ENCODE measurements around the gene IRF9. TPM values are rescaled to one million over a fixed set of nuclear protein-coding genes. Genes with fewer than 3 reads are reported as not detected.

The IRF9 gene
- total and polyA plus RNA-seq, 2 of the 13 experiments (the other 11 are each of a cell fraction or from before 2014, with no cell fraction given), result 14.9 to 49.7 TPM

DNA sequence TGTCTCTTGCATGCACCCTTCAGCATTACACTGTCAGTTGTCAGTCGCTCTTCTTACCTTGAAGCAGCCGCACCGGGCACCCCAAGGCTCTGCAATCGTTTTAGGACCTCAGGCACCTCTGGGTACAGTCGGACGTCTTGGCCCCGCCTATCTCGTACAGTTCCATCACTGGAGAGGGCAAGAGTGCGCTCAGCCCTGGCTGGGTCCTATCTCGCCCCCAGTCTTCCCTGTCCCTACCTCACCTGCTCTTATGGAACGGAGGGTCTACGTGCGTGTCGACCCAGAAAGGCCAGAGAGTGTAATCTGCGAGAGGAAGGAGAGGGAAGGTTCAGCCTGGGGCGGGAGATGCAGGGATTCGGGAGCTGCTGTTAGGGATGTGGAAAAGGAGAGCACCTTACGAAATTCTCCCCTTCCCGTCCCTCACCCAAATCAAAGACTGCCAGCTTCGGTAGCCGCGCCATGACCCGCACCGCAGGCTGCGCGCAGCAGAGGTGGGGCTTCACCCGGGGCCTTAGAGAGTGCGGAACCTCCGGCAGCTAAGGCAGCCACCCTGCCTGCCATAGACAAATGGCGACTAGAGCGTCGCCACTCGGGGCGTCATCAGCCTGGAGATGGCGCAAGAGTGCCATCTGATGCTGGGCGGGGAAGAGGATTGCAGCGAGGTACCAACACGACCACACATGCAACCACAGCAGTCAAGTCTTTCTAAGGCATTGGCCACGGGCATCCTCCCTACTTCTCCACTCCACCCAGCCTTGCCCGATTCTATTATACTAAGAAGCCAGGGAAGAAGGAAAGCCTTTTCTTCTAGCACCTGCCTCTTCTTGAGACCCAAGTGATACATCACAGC lies 54.7 kb downstream of the IRF9 start, which contains the start of gene MDP1 (continued):
- TF ChIP-seq, protein P1, sequence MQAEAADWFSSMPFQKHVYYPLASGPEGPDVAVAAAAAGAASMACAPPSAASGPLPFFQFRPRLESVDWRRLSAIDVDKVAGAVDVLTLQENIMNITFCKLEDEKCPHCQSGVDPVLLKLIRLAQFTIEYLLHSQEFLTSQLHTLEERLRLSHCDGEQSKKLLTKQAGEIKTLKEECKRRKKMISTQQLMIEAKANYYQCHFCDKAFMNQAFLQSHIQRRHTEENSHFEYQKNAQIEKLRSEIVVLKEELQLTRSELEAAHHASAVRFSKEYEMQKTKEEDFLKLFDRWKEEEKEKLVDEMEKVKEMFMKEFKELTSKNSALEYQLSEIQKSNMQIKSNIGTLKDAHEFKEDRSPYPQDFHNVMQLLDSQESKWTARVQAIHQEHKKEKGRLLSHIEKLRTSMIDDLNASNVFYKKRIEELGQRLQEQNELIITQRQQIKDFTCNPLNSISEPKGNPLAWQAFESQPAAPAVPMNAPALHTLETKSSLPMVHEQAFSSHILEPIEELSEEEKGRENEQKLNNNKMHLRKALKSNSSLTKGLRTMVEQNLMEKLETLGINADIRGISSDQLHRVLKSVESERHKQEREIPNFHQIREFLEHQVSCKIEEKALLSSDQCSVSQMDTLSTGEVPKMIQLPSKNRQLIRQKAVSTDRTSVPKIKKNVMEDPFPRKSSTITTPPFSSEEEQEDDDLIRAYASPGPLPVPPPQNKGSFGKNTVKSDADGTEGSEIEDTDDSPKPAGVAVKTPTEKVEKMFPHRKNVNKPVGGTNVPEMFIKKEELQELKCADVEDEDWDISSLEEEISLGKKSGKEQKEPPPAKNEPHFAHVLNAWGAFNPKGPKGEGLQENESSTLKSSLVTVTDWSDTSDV (CRISPR knock-in tag; IDR thresholded peaks at IDR 0.05), result peak; percentile 96
- peak; percentile 98 for TF ChIP-seq RFXAP (CRISPR knock-in tag; IDR thresholded peaks at IDR 0.05; ENCODE audit: borderline replicate concordance)
- TF ChIP-seq ZNF232 (CRISPR knock-in tag; IDR thresholded peaks at IDR 0.05; ENCODE audit: borderline replicate concordance), result peak; percentile 95; the same call in 1 of the 2 replicates
- TF ChIP-seq KLF6 (CRISPR knock-in tag; IDR thresholded peaks at IDR 0.05), result peak; percentile 98
- TF ChIP-seq, protein P2, sequence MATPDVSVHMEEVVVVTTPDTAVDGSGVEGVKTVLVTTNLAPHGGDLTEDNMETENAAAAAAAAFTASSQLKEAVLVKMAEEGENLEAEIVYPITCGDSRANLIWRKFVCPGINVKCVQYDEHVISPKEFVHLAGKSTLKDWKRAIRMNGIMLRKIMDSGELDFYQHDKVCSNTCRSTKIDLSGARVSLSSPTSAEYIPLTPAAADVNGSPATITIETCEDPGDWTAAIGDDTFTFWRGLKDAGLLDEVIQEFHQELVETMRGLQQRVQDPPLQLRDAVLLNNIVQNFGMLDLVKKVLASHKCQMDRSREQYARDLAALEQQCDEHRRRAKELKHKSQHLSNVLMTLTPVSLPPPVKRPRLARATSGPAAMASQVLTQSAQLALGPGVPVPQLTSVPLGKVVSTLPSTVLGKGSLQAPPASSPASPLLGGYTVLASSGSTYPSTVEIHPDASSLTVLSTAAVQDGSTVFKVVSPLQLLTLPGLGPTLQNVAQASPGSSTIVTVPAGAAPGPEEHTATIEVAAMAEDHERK (CRISPR knock-in tag; IDR thresholded peaks at IDR 0.05; ENCODE audit: low read depth), result 0 out of 2 replicates have a peak, but pooled peaks have one; percentile 10
- TF ChIP-seq, protein P3, sequence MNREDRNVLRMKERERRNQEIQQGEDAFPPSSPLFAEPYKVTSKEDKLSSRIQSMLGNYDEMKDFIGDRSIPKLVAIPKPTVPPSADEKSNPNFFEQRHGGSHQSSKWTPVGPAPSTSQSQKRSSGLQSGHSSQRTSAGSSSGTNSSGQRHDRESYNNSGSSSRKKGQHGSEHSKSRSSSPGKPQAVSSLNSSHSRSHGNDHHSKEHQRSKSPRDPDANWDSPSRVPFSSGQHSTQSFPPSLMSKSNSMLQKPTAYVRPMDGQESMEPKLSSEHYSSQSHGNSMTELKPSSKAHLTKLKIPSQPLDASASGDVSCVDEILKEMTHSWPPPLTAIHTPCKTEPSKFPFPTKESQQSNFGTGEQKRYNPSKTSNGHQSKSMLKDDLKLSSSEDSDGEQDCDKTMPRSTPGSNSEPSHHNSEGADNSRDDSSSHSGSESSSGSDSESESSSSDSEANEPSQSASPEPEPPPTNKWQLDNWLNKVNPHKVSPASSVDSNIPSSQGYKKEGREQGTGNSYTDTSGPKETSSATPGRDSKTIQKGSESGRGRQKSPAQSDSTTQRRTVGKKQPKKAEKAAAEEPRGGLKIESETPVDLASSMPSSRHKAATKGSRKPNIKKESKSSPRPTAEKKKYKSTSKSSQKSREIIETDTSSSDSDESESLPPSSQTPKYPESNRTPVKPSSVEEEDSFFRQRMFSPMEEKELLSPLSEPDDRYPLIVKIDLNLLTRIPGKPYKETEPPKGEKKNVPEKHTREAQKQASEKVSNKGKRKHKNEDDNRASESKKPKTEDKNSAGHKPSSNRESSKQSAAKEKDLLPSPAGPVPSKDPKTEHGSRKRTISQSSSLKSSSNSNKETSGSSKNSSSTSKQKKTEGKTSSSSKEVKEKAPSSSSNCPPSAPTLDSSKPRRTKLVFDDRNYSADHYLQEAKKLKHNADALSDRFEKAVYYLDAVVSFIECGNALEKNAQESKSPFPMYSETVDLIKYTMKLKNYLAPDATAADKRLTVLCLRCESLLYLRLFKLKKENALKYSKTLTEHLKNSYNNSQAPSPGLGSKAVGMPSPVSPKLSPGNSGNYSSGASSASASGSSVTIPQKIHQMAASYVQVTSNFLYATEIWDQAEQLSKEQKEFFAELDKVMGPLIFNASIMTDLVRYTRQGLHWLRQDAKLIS (CRISPR knock-in tag; IDR thresholded peaks at IDR 0.05), result no peak
- TF ChIP-seq, protein P4, sequence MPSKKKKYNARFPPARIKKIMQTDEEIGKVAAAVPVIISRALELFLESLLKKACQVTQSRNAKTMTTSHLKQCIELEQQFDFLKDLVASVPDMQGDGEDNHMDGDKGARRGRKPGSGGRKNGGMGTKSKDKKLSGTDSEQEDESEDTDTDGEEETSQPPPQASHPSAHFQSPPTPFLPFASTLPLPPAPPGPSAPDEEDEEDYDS (CRISPR knock-in tag; IDR thresholded peaks at IDR 0.05), result peak; percentile 94
- TF ChIP-seq PAF1 (CRISPR knock-in tag; IDR thresholded peaks at IDR 0.05), result peak; percentile 90
- no peak for TF ChIP-seq FOXM1 (CRISPR knock-in tag; IDR thresholded peaks at IDR 0.05)
- peak; percentile 93 for TF ChIP-seq ZBTB21 (CRISPR knock-in tag; IDR thresholded peaks at IDR 0.05)
- TF ChIP-seq ZNF546 (CRISPR knock-in tag; conservative IDR thresholded peaks at IDR 0.05), result peak; percentile 99
- TF ChIP-seq ADNP (CRISPR knock-in tag; IDR thresholded peaks at IDR 0.05), result no peak
- TF ChIP-seq PAX8 (CRISPR knock-in tag; IDR thresholded peaks at IDR 0.05; ENCODE audit: borderline replicate concordance), result peak; percentile 87
- TF ChIP-seq, protein P5, sequence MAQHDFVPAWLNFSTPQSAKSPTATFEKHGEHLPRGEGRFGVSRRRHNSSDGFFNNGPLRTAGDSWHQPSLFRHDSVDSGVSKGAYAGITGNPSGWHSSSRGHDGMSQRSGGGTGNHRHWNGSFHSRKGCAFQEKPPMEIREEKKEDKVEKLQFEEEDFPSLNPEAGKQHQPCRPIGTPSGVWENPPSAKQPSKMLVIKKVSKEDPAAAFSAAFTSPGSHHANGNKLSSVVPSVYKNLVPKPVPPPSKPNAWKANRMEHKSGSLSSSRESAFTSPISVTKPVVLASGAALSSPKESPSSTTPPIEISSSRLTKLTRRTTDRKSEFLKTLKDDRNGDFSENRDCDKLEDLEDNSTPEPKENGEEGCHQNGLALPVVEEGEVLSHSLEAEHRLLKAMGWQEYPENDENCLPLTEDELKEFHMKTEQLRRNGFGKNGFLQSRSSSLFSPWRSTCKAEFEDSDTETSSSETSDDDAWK (CRISPR knock-in tag; IDR thresholded peaks at IDR 0.05), result no peak
- TF ChIP-seq, protein P6, sequence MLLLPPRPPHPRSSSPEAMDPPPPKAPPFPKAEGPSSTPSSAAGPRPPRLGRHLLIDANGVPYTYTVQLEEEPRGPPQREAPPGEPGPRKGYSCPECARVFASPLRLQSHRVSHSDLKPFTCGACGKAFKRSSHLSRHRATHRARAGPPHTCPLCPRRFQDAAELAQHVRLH (CRISPR knock-in tag; IDR thresholded peaks at IDR 0.05; ENCODE audit: borderline replicate concordance, low read depth), result peak; percentile 99
- TF ChIP-seq, protein P7, sequence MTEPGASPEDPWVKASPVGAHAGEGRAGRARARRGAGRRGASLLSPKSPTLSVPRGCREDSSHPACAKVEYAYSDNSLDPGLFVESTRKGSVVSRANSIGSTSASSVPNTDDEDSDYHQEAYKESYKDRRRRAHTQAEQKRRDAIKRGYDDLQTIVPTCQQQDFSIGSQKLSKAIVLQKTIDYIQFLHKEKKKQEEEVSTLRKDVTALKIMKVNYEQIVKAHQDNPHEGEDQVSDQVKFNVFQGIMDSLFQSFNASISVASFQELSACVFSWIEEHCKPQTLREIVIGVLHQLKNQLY (CRISPR knock-in tag; IDR thresholded peaks at IDR 0.05), result peak; percentile 89
- TF ChIP-seq ARNT (IDR thresholded peaks at IDR 0.05), result no peak

Data from HepG2 (cell line).